HG03039 (cell line): ENCODE data around the gene ANKEF1.
"Not testable (repeated sequence)": the region's sequence is repeated elsewhere in the genome, so short reads cannot be mapped to it uniquely, and the experiment has no call there.

ENCODE experiments used
- ATAC-seq: cut with Tn5 transposase; IDR thresholded peaks from one replicate; pipeline ENCODE4 v1.9.1; 2021; ENCODE audit warnings: mild to moderate bottlenecking, moderate library complexity; ENCODE audit not compliant: unreplicated experiment

The ANKEF1 gene

DNA sequence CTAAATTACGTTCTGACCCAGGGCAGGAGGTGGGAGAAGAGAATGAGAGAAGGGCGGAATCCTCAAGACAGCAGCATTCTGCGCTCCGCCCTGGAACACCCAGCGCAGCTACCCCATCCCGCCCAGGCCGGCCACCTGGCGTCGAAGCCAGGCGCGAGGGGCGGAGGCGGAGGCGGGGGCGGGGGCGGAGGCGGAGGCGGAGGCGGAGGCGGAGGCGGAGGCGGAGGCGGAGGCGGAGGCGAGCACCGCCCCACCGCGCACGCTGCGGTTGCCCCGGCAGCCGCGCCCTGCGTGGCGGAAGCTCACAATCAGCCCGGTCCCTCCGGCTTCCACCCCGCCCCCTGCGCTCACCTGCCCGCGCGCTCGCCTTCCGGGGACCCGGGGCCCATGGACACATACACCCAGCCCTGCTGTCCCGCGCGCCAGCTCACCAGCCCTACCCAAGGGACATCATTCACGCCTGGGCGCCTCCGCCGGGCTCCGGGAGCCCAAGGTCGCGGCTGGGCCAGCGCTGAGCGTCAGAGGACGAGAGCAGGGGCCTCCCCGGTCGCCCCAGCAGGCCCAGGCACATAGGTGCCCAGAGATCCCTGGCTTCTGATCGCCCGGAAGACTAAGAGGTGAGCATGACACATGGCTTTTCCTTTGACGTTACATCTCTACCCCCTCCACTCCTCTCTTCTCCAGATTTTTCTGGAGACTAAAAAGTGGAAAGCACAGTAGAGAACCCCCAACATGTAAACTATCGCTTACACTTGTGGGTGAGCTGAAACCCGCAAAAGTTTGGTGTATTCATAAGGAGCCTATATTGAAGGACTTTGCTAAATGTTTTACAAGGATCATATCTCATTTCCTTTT, at the start of gene ANKEF1:
ANKEF1 (plus strand) TSS at position 271 of the 855 bp plus-strand sequence. CDS start 3,315 bp downstream, outside the sequence.
- ATAC-seq: peak; percentile 95

DNA sequence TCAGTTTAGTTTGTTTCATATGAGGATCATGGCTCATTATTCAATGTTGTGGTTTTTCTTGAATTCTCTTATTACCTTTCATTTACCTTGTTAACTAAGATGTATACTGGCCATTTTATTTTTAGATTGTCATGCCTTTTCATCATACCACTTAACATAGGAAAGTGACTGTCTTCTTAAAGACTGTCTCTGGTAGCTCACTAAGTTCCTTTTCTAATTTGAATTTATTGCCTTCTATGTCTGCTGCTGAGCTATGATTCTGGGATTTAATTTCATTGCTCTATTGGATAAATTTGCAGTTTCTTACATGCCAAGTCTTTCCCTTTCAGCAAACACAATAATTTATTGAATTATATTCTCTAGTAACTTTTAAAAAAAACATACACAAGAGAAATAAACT, 49.5 kb upstream of the ANKEF1 start:
- no peak for ATAC-seq

DNA sequence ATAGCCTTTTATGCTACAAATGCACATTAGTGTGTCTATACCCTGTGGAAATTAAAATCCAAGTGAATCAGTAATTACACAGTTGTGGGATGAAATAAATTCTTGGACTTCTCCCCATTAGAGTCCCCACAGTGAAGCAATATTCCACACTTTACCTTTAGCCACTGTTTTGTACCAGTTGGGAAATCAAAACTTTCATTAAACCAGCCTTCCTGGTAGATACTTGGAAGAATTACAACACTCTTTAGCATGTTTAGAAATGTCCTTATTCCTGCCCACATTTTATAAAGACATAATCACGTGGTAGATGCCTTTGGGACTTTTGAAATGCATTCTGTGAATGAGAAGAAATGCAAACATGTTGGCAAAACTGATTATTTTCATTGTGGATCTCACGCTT, 49.0 kb upstream of the ANKEF1 start:
- ATAC-seq: no peak

DNA sequence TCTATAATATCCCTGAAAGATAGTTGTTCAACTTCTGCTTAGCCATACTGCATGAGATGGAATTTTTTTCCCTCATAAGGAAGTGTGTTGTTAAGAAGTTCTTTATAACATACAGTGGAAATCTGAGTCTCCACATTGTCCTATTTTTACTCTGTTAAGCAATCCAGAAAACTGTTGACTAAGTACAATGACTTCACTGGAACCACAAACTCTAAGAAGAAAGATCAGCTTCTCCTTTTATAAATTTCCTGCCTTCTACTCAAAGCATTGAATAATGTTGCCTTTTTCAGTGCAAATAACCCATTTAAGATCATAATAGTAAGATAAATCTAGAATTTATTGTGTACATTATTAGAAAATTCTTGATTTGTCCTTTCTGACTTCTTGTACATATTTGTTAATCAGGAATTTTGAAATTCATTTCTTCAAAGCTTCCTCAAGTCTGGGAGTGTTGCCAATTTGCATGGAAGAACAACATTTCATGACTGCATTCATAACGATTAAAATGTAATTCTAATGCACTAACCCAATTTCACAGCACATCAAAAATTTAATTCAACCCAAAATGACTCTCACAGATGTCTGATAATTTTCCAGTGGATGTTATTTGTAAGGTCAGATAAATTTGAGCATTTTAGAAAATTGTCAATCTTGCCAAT, 45.6 kb upstream of the ANKEF1 start:
- no peak for ATAC-seq

DNA sequence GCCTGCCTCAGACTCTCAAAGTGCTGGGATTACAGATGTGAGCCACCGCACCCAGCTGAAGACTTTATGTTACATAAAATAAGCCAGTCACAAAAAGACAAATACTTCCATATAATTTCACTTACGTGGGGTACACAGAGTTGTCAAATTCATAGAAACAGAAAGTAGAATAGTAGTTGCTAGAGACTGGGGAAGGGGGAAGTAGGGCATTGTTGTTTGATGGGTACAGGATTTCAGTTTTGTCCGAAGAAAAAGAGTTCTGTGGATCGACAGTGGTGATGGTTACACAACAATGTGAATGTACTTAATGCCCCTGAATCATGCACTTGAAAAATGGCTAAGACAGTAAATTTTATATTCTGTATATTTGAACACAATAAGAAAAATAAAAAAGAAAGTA, 41.6 kb upstream of the ANKEF1 start:
- ATAC-seq: no peak

DNA sequence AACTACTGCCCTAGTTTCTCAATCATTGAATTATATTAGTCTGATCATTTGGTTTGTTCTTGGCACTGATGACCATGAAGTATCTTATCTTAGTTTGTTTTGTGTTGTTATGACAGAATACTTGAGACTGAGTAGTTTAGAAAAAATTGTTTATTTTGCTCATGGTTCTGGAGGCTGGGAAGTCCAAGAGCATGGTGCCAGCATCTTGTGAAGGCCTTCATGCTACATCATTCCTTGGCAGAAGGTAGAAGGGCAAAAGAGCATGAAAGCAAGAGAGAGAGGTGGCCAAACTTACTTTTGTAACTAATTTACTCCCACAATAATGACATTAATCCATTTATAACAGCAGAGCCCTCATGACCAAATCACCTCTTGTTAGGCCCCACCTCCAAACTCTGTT, 40.1 kb upstream of the ANKEF1 start:
- no peak for ATAC-seq

DNA sequence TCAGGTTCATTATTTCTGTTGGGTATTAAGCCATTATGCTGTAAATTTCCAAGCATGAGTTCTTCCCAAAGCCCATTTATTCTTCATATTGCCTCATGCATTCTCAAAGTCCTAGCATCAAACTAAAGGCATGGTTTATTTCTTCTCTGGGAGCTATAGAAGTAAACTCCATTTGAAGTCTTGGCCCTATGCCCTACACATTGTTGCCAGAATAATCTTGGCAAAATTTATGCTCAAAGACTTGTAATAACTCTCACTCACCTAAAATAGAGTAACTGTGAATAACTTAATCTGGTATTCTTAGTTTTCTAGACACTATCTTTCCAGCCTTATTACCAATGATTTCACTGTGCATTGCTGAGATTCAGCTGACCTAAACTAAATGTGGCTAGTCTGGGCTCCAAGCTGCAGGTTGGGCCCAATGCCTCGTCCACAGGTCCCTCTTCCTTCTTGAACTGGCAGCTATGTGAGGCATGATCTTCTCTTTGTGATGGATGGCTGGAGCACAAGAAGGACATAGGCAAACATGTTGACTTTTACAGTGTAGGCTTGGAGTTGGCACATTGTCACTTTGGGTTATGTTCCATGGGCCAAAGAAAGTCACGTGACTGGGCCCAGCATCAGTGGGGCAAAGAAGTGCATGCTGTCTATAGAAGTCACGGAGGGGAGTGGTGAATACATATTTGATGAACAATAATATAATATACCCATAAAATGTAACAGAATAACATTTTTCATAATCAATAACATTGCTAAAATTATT, 39.1 kb upstream of the ANKEF1 start:
- ATAC-seq: no peak

DNA sequence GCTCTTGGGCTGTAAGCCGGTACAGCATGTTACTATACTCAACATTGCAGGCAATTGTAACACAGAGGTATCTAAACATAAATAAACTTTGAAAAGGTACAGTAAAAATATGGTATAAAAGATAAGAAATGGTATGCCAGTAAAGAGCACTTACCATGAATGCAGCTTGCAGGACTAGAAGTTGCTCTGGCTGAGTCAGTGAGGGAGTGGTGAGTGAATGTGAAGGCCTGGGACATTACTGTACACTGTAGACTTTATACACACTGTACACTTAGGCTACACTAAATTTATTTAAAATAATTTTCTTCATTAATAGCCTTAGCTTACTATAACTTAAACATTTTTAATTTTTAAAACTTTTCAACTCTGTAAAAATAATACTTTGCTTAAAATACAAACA, 37.8 kb upstream of the ANKEF1 start:
- no peak for ATAC-seq

DNA sequence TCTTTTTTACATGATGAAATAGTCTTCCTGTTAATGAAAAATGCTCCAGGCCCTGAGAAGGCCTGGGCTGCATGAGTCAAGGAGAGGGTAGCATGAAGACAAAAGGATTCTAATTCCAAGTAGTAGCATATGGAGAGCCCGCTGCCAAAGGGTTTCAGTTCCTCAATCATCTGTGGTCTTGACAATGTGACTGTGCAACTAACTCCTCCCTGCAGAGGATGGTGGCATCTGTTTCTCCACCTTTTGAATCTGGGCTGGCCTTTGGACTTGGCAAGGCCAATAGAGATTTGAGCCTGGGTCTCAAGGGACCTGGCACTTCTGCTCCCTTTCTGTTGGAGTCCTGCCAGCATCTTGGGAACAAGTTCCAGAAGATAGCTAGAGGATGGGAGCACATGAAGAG, 35.1 kb upstream of the ANKEF1 start:
- no peak for ATAC-seq

DNA sequence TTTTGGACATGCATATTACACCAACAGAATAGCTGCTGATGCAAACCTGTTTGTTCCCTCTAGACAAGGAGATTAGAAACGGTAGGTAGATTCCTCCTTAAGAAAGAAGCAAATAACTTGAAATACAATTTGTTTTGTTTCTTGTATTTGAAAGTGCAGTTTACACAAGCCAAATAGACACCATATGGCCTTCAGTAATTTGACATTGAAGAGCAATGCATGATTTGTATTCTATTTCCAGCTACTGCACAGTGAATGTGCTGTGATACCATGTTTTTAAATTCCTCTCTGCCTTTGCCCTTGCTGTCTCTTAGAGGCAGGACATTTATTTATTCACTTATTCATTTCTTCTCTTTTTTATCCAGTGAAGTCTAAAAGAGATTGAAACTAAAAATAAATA, 31.9 kb upstream of the ANKEF1 start:
- ATAC-seq: no peak

DNA sequence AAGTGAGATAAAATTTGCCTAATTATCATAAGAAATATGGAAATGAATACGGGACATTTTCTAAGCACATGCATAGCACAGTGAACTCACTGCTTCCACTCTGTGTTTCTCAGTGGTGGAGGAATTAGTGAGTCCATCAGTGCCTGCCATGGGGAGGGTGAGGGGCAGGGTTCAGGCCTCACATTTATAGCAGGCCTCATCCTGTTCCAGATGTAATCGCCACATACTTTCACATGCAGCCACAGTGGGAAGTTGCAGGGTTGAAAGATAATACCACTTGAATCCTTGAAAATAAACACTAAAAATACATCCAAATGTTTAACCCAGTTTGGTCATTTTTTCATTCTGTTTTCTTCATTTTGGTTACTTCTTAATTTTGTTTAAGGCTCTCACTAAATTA, 29.9 kb upstream of the ANKEF1 start:
- no peak for ATAC-seq

DNA sequence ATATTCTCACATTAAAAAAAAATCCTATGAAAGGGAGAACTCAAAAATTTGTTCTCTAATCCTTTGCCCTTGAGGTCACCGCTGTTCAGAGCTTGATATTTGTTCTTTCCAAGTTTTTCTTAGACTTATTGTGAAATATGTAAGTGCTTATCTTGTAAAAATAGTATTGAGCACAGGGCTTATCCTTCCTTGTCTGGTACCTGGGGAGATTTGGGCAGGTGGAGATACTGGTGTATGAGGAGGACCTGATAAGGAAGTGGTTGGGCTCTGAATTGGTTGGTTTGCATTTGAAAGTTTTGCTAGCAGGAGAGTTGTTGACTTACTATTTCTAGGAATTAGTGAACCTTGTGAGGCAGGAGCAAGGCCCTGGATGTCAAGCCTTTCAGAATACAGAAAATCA, 28.9 kb upstream of the ANKEF1 start:
- no peak for ATAC-seq

DNA sequence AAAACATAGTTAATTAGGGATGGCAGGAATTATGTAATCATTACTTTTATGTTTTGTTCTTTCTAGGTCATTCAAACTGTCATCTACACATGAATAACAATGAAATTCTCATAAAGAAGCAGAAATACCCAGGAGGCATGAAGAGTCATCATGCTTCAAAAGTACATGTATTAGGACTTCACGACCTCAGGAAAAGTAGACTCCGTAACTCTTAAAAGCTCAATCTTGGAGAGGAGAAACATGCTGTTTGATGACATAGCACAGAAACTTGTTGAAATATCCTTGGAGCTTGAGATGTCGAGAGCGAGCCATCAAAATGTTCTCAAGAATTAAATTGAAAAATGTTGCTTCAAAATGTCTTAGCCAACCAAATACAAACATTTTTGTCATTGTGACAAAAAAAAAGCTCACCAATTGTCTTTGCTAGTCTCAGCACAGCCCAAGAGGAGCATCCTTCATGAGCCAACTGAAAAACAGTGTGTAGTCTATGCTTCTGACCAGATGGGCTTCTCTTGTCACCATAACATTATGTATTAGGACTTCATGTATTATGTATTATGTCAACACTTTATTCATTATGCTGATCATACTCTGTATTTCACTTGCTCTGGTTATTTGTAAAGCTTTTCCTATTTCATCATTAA, 28.2 kb upstream of the ANKEF1 start:
- no peak for ATAC-seq

DNA sequence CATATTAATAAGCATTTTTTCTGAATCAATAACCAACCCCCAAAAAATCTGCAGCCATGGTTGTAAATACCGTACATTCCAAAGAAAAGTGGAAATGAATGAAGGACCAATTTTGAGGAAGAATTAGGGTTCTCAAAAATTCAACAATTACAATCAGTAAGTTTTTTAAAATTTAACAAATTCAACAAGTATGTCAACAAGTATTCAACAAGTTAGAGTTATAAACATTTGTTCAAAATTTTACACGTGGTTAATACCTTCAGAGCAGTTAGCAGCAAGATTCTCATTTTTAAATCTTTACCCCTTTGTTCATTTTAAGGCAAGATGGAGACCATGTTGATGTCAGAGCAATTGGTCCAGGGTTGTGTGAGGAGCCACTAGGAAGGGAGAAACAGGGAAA, 27.6 kb upstream of the ANKEF1 start:
- ATAC-seq: no peak

DNA sequence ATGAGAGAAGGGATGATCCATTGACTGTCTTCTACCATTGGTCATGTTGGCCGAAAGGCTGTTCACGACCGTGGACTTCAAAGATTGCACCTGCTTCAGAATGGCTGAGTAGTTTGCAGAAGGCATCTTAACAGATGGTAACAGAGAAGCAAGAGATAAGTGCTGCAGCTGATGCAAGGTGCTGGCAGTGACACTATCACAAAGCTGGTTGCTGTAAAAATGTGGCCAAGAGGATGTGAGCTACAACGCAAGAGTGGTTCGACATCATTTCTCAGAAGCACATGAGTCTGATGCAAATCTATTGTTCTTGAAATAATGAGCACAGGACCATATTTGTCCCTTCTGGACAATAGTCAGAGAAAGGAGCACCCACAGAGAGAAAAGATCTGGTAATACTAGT, 27.0 kb upstream of the ANKEF1 start:
- ATAC-seq: no peak

DNA sequence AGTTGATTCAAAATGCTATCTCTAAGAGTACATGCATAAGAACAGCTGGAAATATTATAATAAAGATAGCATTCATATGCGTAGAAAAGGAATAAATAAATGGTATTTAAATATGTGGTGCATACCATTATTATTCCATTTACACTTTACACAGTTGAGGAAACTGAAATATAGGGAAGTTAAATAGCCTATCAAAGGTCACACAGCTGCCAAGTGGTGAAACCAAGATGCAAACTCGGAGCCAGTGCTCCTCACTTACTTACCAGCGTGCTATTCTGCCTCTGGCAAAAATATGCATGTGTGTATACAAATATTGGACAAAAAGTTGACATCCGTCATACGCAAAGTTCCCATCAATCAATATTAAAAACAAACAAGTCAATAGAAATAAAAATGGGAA, 22.3 kb upstream of the ANKEF1 start:
- ATAC-seq: no peak

DNA sequence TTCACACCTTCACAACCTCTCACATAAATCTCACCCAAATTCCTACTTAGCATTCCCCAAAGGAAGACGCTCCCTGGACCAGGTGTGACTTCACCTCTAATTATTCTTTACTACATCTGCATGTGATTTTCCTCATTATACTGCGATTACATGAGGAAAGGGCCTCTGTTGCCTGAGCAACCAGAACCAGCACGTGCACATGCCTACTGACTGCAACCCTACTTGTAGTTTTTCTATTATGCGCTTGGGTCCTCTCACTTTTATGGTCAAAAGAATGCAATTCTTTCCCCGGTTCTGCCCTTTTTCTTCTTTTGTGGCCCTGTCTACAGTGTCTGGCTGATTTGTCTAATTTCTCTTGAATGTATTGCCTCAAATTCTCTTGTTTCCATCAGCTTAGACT, 20.4 kb upstream of the ANKEF1 start:
- no peak for ATAC-seq

DNA sequence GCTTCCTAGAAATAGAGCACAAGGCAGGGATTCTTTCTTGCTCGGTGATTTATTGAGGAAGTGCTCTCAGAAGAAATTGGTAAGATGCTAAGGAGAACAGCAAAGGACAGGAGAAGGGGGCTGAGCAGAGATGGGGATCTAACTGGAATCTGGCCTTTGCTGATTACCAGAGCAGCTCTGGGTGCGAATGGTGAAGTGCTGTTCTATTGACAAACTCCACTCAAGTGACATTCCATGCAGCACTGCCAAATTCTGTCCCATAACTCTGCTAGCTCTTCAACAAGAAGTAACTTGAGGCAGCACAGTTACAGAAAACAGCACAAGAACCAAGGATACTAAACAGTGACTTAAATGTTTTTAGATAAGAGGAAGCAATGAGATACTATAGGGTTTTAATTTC, 13.8 kb upstream of the ANKEF1 start:
- no peak for ATAC-seq

DNA sequence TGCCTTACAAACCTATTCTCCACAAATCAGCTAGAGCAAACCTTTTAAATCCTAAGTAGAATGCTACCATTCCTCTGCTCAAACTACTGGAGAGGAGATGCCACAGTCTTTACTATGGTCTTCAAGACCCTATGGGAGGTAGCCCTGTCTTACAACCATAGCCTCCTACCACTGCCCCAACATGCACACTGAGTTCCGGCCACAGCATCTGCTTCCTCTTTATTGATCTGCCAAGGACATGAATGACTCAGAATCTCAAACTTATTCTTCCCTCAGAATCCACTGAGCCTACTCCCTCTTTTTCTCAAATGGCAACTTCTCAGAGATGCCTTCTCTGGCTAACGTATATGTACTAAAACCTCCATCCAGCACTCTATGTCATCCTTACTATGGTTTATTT, 12.2 kb upstream of the ANKEF1 start:
- no peak for ATAC-seq

DNA sequence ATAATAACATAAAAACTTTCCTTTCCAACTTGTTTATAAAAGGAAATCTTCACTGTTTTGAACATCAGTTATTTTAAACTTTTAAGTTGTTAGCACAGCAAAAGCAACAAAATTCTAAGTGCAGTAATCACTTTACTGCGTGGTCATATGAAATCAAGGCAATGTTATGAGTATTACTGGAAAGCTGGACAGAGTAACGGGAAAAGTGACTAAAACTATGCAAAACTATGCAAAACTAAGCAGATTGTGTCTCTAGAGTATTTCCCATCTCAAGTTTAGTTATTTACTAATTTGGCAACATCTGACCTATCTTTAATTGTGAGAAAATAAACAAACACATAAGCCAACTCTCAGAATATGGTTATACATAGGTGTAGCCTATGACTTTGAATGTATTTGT, 10.9 kb upstream of the ANKEF1 start:
- no peak for ATAC-seq

DNA sequence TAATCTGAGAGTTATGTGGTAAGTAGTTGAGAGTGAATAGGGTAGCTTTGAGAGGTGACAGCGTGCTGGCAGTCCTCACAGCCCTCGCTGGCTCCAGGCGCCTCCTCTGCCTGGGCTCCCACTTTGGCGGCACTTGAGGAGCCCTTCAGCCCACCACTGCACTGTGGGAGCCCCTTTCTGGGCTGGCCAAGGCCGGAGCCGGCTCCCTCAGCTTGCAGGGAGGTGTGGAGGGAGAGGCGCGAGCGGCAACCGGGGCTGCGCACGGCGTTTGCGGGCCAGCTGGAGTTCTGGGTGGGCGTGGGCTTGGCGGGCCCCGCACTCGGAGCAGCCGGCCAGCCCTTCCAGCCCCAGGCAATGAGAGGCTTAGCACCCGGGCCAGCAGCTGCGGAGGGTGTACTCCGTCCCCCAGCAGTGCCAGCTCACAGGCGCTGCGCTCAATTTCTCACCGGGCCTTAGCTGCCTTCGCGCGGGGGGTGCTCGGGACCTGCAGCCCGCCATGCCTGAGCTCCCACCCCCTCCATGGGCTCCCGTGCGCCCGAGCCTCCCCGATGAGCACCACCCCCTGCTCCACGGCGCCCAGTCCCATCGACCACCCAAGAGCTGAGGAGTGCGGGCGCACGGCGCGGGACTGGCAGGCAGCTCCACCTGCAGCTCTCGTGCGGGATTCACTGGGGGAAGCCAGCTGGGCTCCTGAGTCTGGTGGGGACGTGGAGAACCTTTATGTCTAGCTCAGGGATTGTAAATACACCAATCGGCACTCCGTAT, 3.2 kb upstream of the ANKEF1 start:
- not testable (repeated sequence) for ATAC-seq
